ENCODE results near the gene CNNM1.

- no peak for TF ChIP-seq POLR2A (IDR thresholded peaks at IDR 0.05)
- no peak for TF ChIP-seq CTCF (IDR thresholded peaks at IDR 0.05)
Measured at GRCh38 chr10:99418910-99419624, 89.9 kb downstream of the CNNM1 start.
